Measurements from ENCODE around the gene ROR2. TPM values are rescaled to one million over a fixed set of nuclear protein-coding genes. Genes with fewer than 3 reads are reported as not detected.

ROR2 gene
- total and polyA plus RNA-seq, 2 donors (not counting 3 experiments of a cell fraction or from before 2014, with no cell fraction given): not detected

- Histone ChIP-seq H3K36me3 (ENCODE audit: control insufficient read depth in 2 of 2, extremely low read depth in 1 of 2, insufficient read depth in 2 of 2, low read length in 2 of 2) (no peaks in the 10 kb centered on the region), H3K4me2 (ENCODE audit: insufficient read depth, low read length) (no peak overlapping the region), H3K27ac (ENCODE audit: insufficient read depth, low read depth, low read length) (no peak overlapping the region), H3K9me1 (replicated peaks; ENCODE audit: control insufficient read depth, extremely low read depth, insufficient read depth, low read length) (no peaks in the 10 kb centered on the region), H3K9me3 (replicated peaks; ENCODE audit: control insufficient read depth, insufficient read depth, low read length) (no peaks in the 10 kb centered on the region), H3K4me3 (replicated peaks in 1 of 3; ENCODE audit: insufficient read depth in 1 of 3, low read depth in 1 of 3, low read length in 3 of 3) (no peak overlapping the region), H3K27me3 (ENCODE audit: control insufficient read depth in 2 of 2, insufficient read depth in 2 of 2, low read length in 2 of 2) (no peaks in the 10 kb centered on the region), H3K4me1 (ENCODE audit: control insufficient read depth, extremely low read depth, insufficient read depth, low read length) (no peaks in the 10 kb centered on the region), H3K9ac (replicated peaks; ENCODE audit: extremely low read depth, insufficient read depth, low read length) (no peak overlapping the region), H3K79me2 (ENCODE audit: control insufficient read depth, insufficient read depth, low read length) (no peaks in the 10 kb centered on the region), H4K20me1 (replicated peaks; ENCODE audit: control insufficient read depth, extremely low read depth, insufficient read depth, low read length) (no peaks in the 10 kb centered on the region), H2AFZ (ENCODE audit: low read depth, low read length) (no peak overlapping the region)
- DNase-seq (ENCODE audit: low read depth, low spot score) (no peak), FAIRE-seq (no peak)
- BruUV-seq (replicated peaks): no TSS peak
- TF ChIP-seq MYC (IDR thresholded peaks at IDR 0.05; ENCODE audit: low read depth, low read length) (no peak), FOS (IDR thresholded peaks at IDR 0.05; ENCODE audit: borderline replicate concordance, insufficient read depth, low read length) (no peak), POLR2AphosphoS5 (IDR thresholded peaks at IDR 0.05; ENCODE audit: insufficient read depth, low read depth, low read length) (no peak), JUN (IDR thresholded peaks at IDR 0.05; ENCODE audit: borderline replicate concordance, insufficient read depth, insufficient read length, low read depth) (no peak), EZH2 (IDR thresholded peaks at IDR 0.05; ENCODE audit: borderline replicate concordance, low read depth, low read length, severe bottlenecking) (no peak), MAX (IDR thresholded peaks at IDR 0.05; ENCODE audit: insufficient read depth, insufficient read length) (no peak), POLR2A (IDR thresholded peaks at IDR 0.05; ENCODE audit: low read depth, low read length) (no peak), GATA2 (IDR thresholded peaks at IDR 0.05; ENCODE audit: insufficient read depth, insufficient read length, low read depth, low read length) (no peak)
- dilution Hi-C loops (cut with MboI; ENCODE audit: extremely low pct_ligation_motif_present, low sequenced_read_pairs): no loop called here
- POLR2A ChIA-PET: no interaction called here
- CTCF ChIA-PET: no interaction called here
- intact Hi-C loops (cut with micrococcal nuclease): no loop called here
These were observed 124.6 kb downstream of the ROR2 start for GRCh38 chr9:91825422-91825821.

GRCh38 chr9:91824601-91825305 is 125.3 kb downstream of the ROR2 start:
- CTCF ChIA-PET: no interaction called here
- H3K4me1 ChIP-seq (ENCODE audit: control insufficient read depth, extremely low read depth, insufficient read depth, low read length): no peaks in the 10 kb centered on the region
- DNase-seq (ENCODE audit: low read depth, low spot score): no peak
- H4K20me1 ChIP-seq (replicated peaks; ENCODE audit: control insufficient read depth, extremely low read depth, insufficient read depth, low read length): no peaks in the 10 kb centered on the region
- POLR2A ChIA-PET: no interaction called here
- H2AFZ ChIP-seq (ENCODE audit: low read depth, low read length): no peak overlapping the region
- no peak overlapping the region for H3K4me2 ChIP-seq (ENCODE audit: insufficient read depth, low read length)
- H3K9me3 ChIP-seq (replicated peaks; ENCODE audit: control insufficient read depth, insufficient read depth, low read length): no peaks in the 10 kb centered on the region
- H3K9ac ChIP-seq (replicated peaks; ENCODE audit: extremely low read depth, insufficient read depth, low read length): no peak overlapping the region
- no TSS peak for BruUV-seq (replicated peaks)
- H3K36me3 ChIP-seq (ENCODE audit: control insufficient read depth in 2 of 2, extremely low read depth in 1 of 2, insufficient read depth in 2 of 2, low read length in 2 of 2): no peaks in the 10 kb centered on the region
- no peaks in the 10 kb centered on the region for H3K79me2 ChIP-seq (ENCODE audit: control insufficient read depth, insufficient read depth, low read length)
- H3K27ac ChIP-seq (ENCODE audit: insufficient read depth, low read depth, low read length): no peak overlapping the region
- no peak for FAIRE-seq
- H3K27me3 ChIP-seq (ENCODE audit: control insufficient read depth in 2 of 2, insufficient read depth in 2 of 2, low read length in 2 of 2): no peaks in the 10 kb centered on the region
- no peaks in the 10 kb centered on the region for H3K9me1 ChIP-seq (replicated peaks; ENCODE audit: control insufficient read depth, extremely low read depth, insufficient read depth, low read length)
- no peak overlapping the region for H3K4me3 ChIP-seq (replicated peaks in 1 of 3; ENCODE audit: insufficient read depth in 1 of 3, low read depth in 1 of 3, low read length in 3 of 3)
- intact Hi-C loops (cut with micrococcal nuclease) (no loop called here), dilution Hi-C loops (cut with MboI; ENCODE audit: extremely low pct_ligation_motif_present, low sequenced_read_pairs) (no loop called here)
- TF ChIP-seq EZH2 (IDR thresholded peaks at IDR 0.05; ENCODE audit: borderline replicate concordance, low read depth, low read length, severe bottlenecking): no peak
- TF ChIP-seq POLR2AphosphoS5 (IDR thresholded peaks at IDR 0.05; ENCODE audit: insufficient read depth, low read depth, low read length): no peak
- TF ChIP-seq GATA2 (IDR thresholded peaks at IDR 0.05; ENCODE audit: insufficient read depth, insufficient read length, low read depth, low read length): no peak
- TF ChIP-seq FOS (IDR thresholded peaks at IDR 0.05; ENCODE audit: borderline replicate concordance, insufficient read depth, low read length): no peak
- no peak for TF ChIP-seq POLR2A (IDR thresholded peaks at IDR 0.05; ENCODE audit: low read depth, low read length)
- no peak for TF ChIP-seq MAX (IDR thresholded peaks at IDR 0.05; ENCODE audit: insufficient read depth, insufficient read length)
- TF ChIP-seq MYC (IDR thresholded peaks at IDR 0.05; ENCODE audit: low read depth, low read length): no peak
- no peak for TF ChIP-seq CTCF (IDR thresholded peaks at IDR 0.05; ENCODE audit: extremely low read depth in 1 of 2, insufficient read depth in 1 of 2, low read depth in 1 of 2, low read length in 2 of 2)

Data from endothelial cell of umbilical vein (primary cell).